ENCODE results near the gene MAP3K8.

DNA sequence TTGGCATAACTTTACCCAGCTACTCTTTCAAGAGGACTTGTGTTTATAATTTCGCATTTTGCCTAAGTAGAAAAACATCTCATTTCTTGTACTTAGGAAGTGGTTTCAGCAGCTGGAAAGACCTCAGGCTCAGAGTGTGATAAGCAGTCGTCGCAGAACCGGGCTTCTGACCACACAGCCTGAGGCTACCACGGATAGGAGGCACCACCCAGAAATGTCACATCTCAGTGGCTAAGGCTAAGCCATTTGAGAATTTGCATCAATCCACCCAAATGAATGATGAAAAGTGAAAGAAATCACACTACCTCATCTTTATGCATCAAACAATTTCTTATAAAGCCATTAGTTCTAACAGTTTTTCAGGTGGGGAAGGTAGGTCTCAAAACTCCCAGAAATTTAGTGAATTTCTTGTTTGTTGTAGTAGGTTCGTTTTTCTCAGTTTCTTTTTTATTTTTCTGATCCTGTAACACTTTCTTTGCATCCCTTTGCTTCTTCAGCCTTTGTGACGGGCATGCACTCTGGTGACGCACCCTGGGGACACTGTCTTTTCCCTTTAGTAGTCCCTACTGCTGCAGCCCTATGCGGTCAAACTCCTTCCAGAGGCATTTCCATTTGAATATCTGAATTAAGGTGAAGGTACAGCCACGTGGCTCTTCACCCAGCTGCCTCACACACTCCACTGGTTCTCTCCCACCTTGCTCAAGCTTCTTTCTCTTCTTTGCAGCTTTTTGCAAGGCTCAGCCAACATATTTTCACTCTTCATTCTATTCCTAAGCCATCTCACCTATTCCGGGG, 68.5 kb downstream of the MAP3K8 start:
- TF ChIP-seq, protein P1, sequence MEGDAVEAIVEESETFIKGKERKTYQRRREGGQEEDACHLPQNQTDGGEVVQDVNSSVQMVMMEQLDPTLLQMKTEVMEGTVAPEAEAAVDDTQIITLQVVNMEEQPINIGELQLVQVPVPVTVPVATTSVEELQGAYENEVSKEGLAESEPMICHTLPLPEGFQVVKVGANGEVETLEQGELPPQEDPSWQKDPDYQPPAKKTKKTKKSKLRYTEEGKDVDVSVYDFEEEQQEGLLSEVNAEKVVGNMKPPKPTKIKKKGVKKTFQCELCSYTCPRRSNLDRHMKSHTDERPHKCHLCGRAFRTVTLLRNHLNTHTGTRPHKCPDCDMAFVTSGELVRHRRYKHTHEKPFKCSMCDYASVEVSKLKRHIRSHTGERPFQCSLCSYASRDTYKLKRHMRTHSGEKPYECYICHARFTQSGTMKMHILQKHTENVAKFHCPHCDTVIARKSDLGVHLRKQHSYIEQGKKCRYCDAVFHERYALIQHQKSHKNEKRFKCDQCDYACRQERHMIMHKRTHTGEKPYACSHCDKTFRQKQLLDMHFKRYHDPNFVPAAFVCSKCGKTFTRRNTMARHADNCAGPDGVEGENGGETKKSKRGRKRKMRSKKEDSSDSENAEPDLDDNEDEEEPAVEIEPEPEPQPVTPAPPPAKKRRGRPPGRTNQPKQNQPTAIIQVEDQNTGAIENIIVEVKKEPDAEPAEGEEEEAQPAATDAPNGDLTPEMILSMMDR (IDR thresholded peaks at IDR 0.05) = no peak
- TF ChIP-seq POLR2A (IDR thresholded peaks at IDR 0.05) = no peak
